HCT116 (cell line): Measurements from ENCODE around the gene RGS9BP. TPM values are rescaled to one million over a fixed set of nuclear protein-coding genes. Genes with fewer than 3 reads are reported as not detected.

ENCODE experiments used
- ATAC-seq: fragments of 200-7000 bp; cut with Tn5 transposase; 2 replicates; pipeline ENCODE4 v1.9.1; 2020; ENCODE audit warnings: mild to moderate bottlenecking, moderate library complexity
- BruUV-seq: library from RNA; stranded (reverse); fragments of 400-500 nt; replicated peaks from 2 replicates; lab custom pipeline; 2021; lab: Mats Ljungman, UMichigan
- CTCF ChIA-PET: fragments of 300-600 bp; sonication (Branson Sonifier 250); formaldehyde crosslinking; loops from one replicate; lab custom pipeline; 2021; ENCODE audit warnings: antibody characterized with exemption; lab: Charles Lee
- POLR2A ChIA-PET: fragments of 300-600, 350-600 bp; sonication (Branson Sonifier 250); formaldehyde crosslinking; loops from one replicate; lab custom pipeline; 2021; ENCODE audit warnings: antibody characterized with exemption; lab: Charles Lee
- RAD21 ChIA-PET, 2 experiments: fragments of 300-600 bp; sonication (Branson Sonifier 250); formaldehyde crosslinking; loops; one replicate each; lab custom pipeline; 2023; ENCODE audit warnings: low total read pairs in 2 of 2; ENCODE audit not compliant: uncharacterized antibody in 2 of 2, unreplicated experiment in 2 of 2, low non-redundant PET in 1 of 2; lab: Charles Lee
- DNase-seq: peaks from one replicate; pipeline ENCODE4 v3.0.0-alpha.2; 2010; ENCODE audit warnings: low read depth, low spot score
- H2AFZ ChIP-seq: fragments of 200-600 bp; shearing (Covaris generic), sonication (generic); 2 replicates; pipeline ENCODE4 v1.6.1; 2017; ENCODE audit warnings: low read depth, mixed run types, mixed read lengths, antibody characterized with exemption, low read length; ENCODE audit not compliant: poor library complexity, severe bottlenecking
- H3K27ac ChIP-seq: 2 replicates; pipeline ENCODE4 v1.5.1; 2012; ENCODE audit warnings: low read depth, low read length
- H3K27me3 ChIP-seq: fragments of 200-600 bp; sonication (generic); 2 replicates; pipeline ENCODE4 v1.6.1; 2016; ENCODE audit warnings: mixed run types, low read length, mixed read lengths; ENCODE audit not compliant: insufficient read depth
- H3K36me3 ChIP-seq, 2 experiments: fragments of 200-500 bp in 1 of 2; fragments of 200-600 bp in 1 of 2; sonication (Bioruptor generic) in 1 of 2; sonication (generic) in 1 of 2; 2 replicates each; pipeline versions ENCODE4 v1.5.1 to v1.6.1; 2014 to 2016; ENCODE audit warnings: low read length in 2 of 2, inconsistent platforms in 1 of 2, mixed read lengths in 1 of 2, mixed run types in 1 of 2; ENCODE audit not compliant: insufficient read depth in 2 of 2, control insufficient read depth in 1 of 2
- H3K4me1 ChIP-seq, 2 experiments: fragments of 200-600 bp in 1 of 2; sonication (generic) in 1 of 2; 2 replicates each; pipeline versions ENCODE4 v1.5.1 to v1.6.1; 2012 to 2017; ENCODE audit warnings: low read length in 2 of 2, inconsistent platforms in 1 of 2, mild to moderate bottlenecking in 1 of 2, mixed read lengths in 1 of 2, mixed run types in 1 of 2, moderate library complexity in 1 of 2; ENCODE audit not compliant: insufficient read depth in 2 of 2, control insufficient read depth in 1 of 2
- H3K4me2 ChIP-seq: fragments of 200-600 bp; sonication (generic); 2 replicates; pipeline ENCODE4 v1.6.1; 2017; ENCODE audit warnings: mixed run types, low read length, mixed read lengths
- H3K4me3 ChIP-seq, 2 experiments: fragments of 200-600 bp in 1 of 2; sonication (generic) in 1 of 2; replicated peaks in 1 of 2; 2 replicates each; pipeline ENCODE4 v1.5.1; 2011 to 2016; ENCODE audit warnings: low read length in 2 of 2, control low read depth in 1 of 2, low read depth in 1 of 2, mild to moderate bottlenecking in 1 of 2, mixed read lengths in 1 of 2, mixed run types in 1 of 2
- H3K79me2 ChIP-seq: fragments of 200-600 bp; sonication (generic); 2 replicates; pipeline ENCODE4 v1.6.1; 2017; ENCODE audit warnings: mild to moderate bottlenecking, mixed run types, low read length, moderate library complexity, mixed read lengths; ENCODE audit not compliant: insufficient read depth
- H3K9ac ChIP-seq: fragments of 200-600 bp; sonication (generic); 2 replicates; pipeline ENCODE4 v1.6.1; 2016; ENCODE audit warnings: low read length, mixed read lengths
- H3K9me2 ChIP-seq: fragments of 200-600 bp; sonication (generic), shearing (Covaris generic); 2 replicates; pipeline ENCODE4 v1.6.1; 2017; ENCODE audit warnings: mixed run types, mild to moderate bottlenecking, moderate library complexity; ENCODE audit not compliant: insufficient read depth
- H3K9me3 ChIP-seq, 2 experiments: fragments of 200-500 bp in 1 of 2; fragments of 200-600 bp in 1 of 2; sonication (Bioruptor generic) in 1 of 2; sonication (generic) in 1 of 2; 2 replicates each; pipeline ENCODE4 v1.6.1; 2014 to 2017; ENCODE audit warnings: low read length in 2 of 2, mixed read lengths in 2 of 2, inconsistent platforms in 1 of 2, low read depth in 1 of 2, mild to moderate bottlenecking in 1 of 2, mixed run types in 1 of 2, moderate library complexity in 1 of 2; ENCODE audit not compliant: control insufficient read depth in 1 of 2, insufficient read depth in 1 of 2
- H4K20me1 ChIP-seq: fragments of 200-600 bp; sonication (generic), shearing (Covaris generic); 2 replicates; pipeline ENCODE4 v1.6.1; 2017; ENCODE audit warnings: mixed run types, mild to moderate bottlenecking, moderate library complexity; ENCODE audit not compliant: insufficient read depth
- ATF3 ChIP-seq: IDR thresholded peaks from 2 replicates; pipeline ENCODE4 v1.6.1; 2012
- CBX3 ChIP-seq: IDR thresholded peaks from 2 replicates; pipeline ENCODE4 v1.6.1; 2012; ENCODE audit warnings: low read depth
- CEBPB ChIP-seq: IDR thresholded peaks from 2 replicates; pipeline ENCODE4 v1.6.1; 2012; ENCODE audit warnings: low read depth
- CTCF ChIP-seq, 3 experiments: fragments of 200-600 bp in 1 of 3; sonication (generic) in 1 of 3; IDR thresholded peaks in 2 of 3; conservative IDR thresholded peaks in 1 of 3; 2 replicates each; pipeline ENCODE4 v1.5.1; 2012 to 2017; ENCODE audit warnings: low read depth in 2 of 3, low read length in 2 of 3, antibody characterized with exemption in 1 of 3, borderline replicate concordance in 1 of 3, control low read depth in 1 of 3, mild to moderate bottlenecking in 1 of 3, mixed read lengths in 1 of 3, mixed run types in 1 of 3, moderate library complexity in 1 of 3; ENCODE audit not compliant: insufficient read depth in 1 of 3
- EGR1 ChIP-seq: IDR thresholded peaks from 2 replicates; pipeline ENCODE4 v1.6.1; 2012; ENCODE audit warnings: low read depth
- EZH2 ChIP-seq: fragments of 200-600 bp; sonication (generic); IDR thresholded peaks from 2 replicates; pipeline ENCODE4 v1.6.1; 2017; ENCODE audit warnings: antibody characterized with exemption, mixed run types
- EZH2phosphoT487 ChIP-seq: fragments of 200-600 bp; IDR thresholded peaks from 2 replicates; pipeline ENCODE4 v1.6.1; 2018; ENCODE audit warnings: antibody characterized with exemption, borderline replicate concordance
- JUND ChIP-seq: IDR thresholded peaks from 2 replicates; pipeline ENCODE4 v1.6.1; 2012
- MAX ChIP-seq: IDR thresholded peaks from 2 replicates; pipeline ENCODE4 v1.6.1; 2012
- POLR2A ChIP-seq: IDR thresholded peaks from 2 replicates; pipeline ENCODE4 v1.7.0; 2011; ENCODE audit warnings: borderline replicate concordance; ENCODE audit not compliant: insufficient read depth, insufficient read length; ENCODE audit errors: extremely low read depth
- POLR2AphosphoS5 ChIP-seq: IDR thresholded peaks from 2 replicates; pipeline ENCODE4 v1.6.1; 2011; ENCODE audit warnings: mild to moderate bottlenecking, low read depth, low read length, moderate library complexity
- RAD21 ChIP-seq: IDR thresholded peaks from 2 replicates; pipeline ENCODE4 v1.6.1; 2012; ENCODE audit warnings: low read depth, mild to moderate bottlenecking
- REST ChIP-seq: IDR thresholded peaks from 2 replicates; pipeline ENCODE4 v1.6.1; 2012; ENCODE audit warnings: low read depth
- SIN3A ChIP-seq: IDR thresholded peaks from 2 replicates; pipeline ENCODE4 v1.6.1; 2012; ENCODE audit warnings: low read depth
- SP1 ChIP-seq: IDR thresholded peaks from 2 replicates; pipeline ENCODE4 v1.6.1; 2012; ENCODE audit warnings: low read depth
- SRF ChIP-seq: IDR thresholded peaks from 2 replicates; pipeline ENCODE4 v1.6.1; 2012; ENCODE audit warnings: low read depth
- ZBTB33 ChIP-seq: IDR thresholded peaks from 2 replicates; pipeline ENCODE4 v1.6.1; 2011; ENCODE audit warnings: mild to moderate bottlenecking, low read length, moderate library complexity; ENCODE audit not compliant: insufficient replicate concordance; ENCODE audit errors: extremely low read depth
- ZFX ChIP-seq: fragments of 450-650 bp; IDR thresholded peaks from 2 replicates; pipeline ENCODE4 v1.6.1; 2017
- ZNF274 ChIP-seq: fragments of 200-500 bp; sonication (Bioruptor generic); IDR thresholded peaks from 2 replicates; pipeline ENCODE4 v1.6.1; 2014; ENCODE audit warnings: mild to moderate bottlenecking, low read depth, low read length, inconsistent platforms
- intact Hi-C: fragments of 100-400 bp; cut with micrococcal nuclease; formaldehyde crosslinking; loops from 2 replicates; pipeline ENCODE4 v1.10.0; 2022
- total RNA-seq: library from RNA; stranded (reverse); gene quantifications from one replicate; pipeline ENCODE4 v1.2.1, GENCODE V29; 2021; ENCODE audit not compliant: unreplicated experiment

Gene RGS9BP
- total RNA-seq, 1 experiment from 2014 or later: 0.54 TPM

GRCh38 chr19:32687681-32688080, 12.0 kb downstream of the RGS9BP start (continued):
- TF ChIP-seq SIN3A (no peak), MAX (no peak), SP1 (no peak), JUND (no peak), POLR2A (no peak), POLR2AphosphoS5 (no peak), CBX3 (no peak), SRF (no peak), EZH2phosphoT487 (no peak)

- ChIA-PET POLR2A (no interaction called here), RAD21 (no interaction called here)
- BruUV-seq: no TSS peak
- TF ChIP-seq ATF3 (no peak), EGR1 (no peak), SRF (no peak), ZNF274 (no peak), RAD21 (no peak), REST (no peak), CEBPB (no peak), POLR2AphosphoS5 (no peak), CTCF (IDR thresholded peaks at IDR 0.05 in 2 of 3, conservative IDR thresholded peaks at IDR 0.05 in 1 of 3; ENCODE audit: borderline replicate concordance in 1 of 3, insufficient read depth in 1 of 3, low read depth in 2 of 3, low read length in 2 of 3) (no peak), ZBTB33 (no peak), SIN3A (no peak), ZFX (no peak), EZH2phosphoT487 (no peak), MAX (no peak), EZH2 (no peak)
Measured at GRCh38 chr19:32688311-32688710, 12.7 kb downstream of the RGS9BP start.

More at GRCh38 chr19:32688311-32688710, 12.7 kb downstream of the RGS9BP start:
- no peaks in the 10 kb centered on the region for H4K20me1 ChIP-seq
- H3K4me1 ChIP-seq: peaks cover 12 to 29% of the 10 kb centered on the region in 2 experiments
- CTCF ChIA-PET: no interaction called here
- ATAC-seq (no peak), DNase-seq (no peak)
- intact Hi-C loops: no loop called here
- no peaks in the 10 kb centered on the region for H3K36me3 ChIP-seq
- no peak overlapping the region for H3K4me3 ChIP-seq
- H3K27ac ChIP-seq: no peak overlapping the region
- H3K9ac ChIP-seq: no peak overlapping the region
- no peaks in the 10 kb centered on the region for H3K9me3 ChIP-seq
- H3K4me2 ChIP-seq: no peak overlapping the region
- H2AFZ ChIP-seq: no peak overlapping the region
- H3K79me2 ChIP-seq: peaks cover 14% of the 10 kb centered on the region
- H3K27me3 ChIP-seq: no peaks in the 10 kb centered on the region
- H3K9me2 ChIP-seq: no peaks in the 10 kb centered on the region
